Ishikawa (cell line): Measurements from ENCODE around the gene RASSF4.

Experiments used
- CEBPB ChIP-seq: IDR thresholded peaks from 2 replicates; pipeline ENCODE4 v1.6.1; 2012
- CREB1 ChIP-seq: IDR thresholded peaks from 2 replicates; pipeline ENCODE4 v1.6.1; 2012; ENCODE audit warnings: low read depth
- EGR1 ChIP-seq: IDR thresholded peaks from 2 replicates; pipeline ENCODE4 v1.6.1; 2012
- EP300 ChIP-seq: IDR thresholded peaks from 2 replicates; pipeline ENCODE4 v1.6.1; 2012; ENCODE audit warnings: borderline replicate concordance
- FOXM1 ChIP-seq: IDR thresholded peaks from 2 replicates; pipeline ENCODE4 v1.6.1; 2012; ENCODE audit warnings: low read depth, borderline replicate concordance
- MAX ChIP-seq: IDR thresholded peaks from 2 replicates; pipeline ENCODE4 v1.6.1; 2012
- NFIC ChIP-seq: IDR thresholded peaks from 2 replicates; pipeline ENCODE4 v1.6.1; 2012
- RAD21 ChIP-seq: IDR thresholded peaks from 2 replicates; pipeline ENCODE4 v1.6.1; 2012; ENCODE audit warnings: low read depth
- REST ChIP-seq: IDR thresholded peaks from 2 replicates; pipeline ENCODE4 v1.6.1; 2012; ENCODE audit warnings: low read depth, mild to moderate bottlenecking
- TAF1 ChIP-seq: IDR thresholded peaks from 2 replicates; pipeline ENCODE4 v1.6.1; 2012; ENCODE audit warnings: low read depth, mild to moderate bottlenecking
- TCF12 ChIP-seq: IDR thresholded peaks from 2 replicates; pipeline ENCODE4 v1.6.1; 2012; ENCODE audit warnings: low read depth
- TEAD4 ChIP-seq: IDR thresholded peaks from 2 replicates; pipeline ENCODE4 v1.6.1; 2012
- USF1 ChIP-seq: IDR thresholded peaks from 2 replicates; pipeline ENCODE4 v1.6.1; 2012
- YY1 ChIP-seq: IDR thresholded peaks from 2 replicates; pipeline ENCODE4 v1.6.1; 2012; ENCODE audit warnings: low read depth
- ZBTB7A ChIP-seq: IDR thresholded peaks from 2 replicates; pipeline ENCODE4 v1.6.1; 2012; ENCODE audit warnings: low read depth

Gene RASSF4

GRCh38 chr10:44997105-44997748, 37.6 kb downstream of the RASSF4 start:
- no peak for TF ChIP-seq REST
- TF ChIP-seq USF1: no peak
- no peak for TF ChIP-seq YY1
- no peak for TF ChIP-seq CREB1
- no peak for TF ChIP-seq EP300
- no peak for TF ChIP-seq TEAD4
- TF ChIP-seq RAD21: no peak
- TF ChIP-seq TCF12: no peak
- no peak for TF ChIP-seq MAX
- TF ChIP-seq EGR1: no peak
- TF ChIP-seq NFIC: no peak
- no peak for TF ChIP-seq ZBTB7A
- TF ChIP-seq TAF1: no peak
- no peak for TF ChIP-seq CEBPB
- TF ChIP-seq FOXM1: no peak

- no peak for TF ChIP-seq EP300
- TF ChIP-seq YY1: no peak
- no peak for TF ChIP-seq REST
- TF ChIP-seq USF1: no peak
- TF ChIP-seq RAD21: no peak
- no peak for TF ChIP-seq NFIC
- TF ChIP-seq TEAD4: no peak
- no peak for TF ChIP-seq TAF1
- TF ChIP-seq EGR1: no peak
- TF ChIP-seq CEBPB: no peak
Observed at GRCh38 chr10:44998146-44998631, 38.6 kb downstream of the RASSF4 start.

- TF ChIP-seq YY1: no peak
- no peak for TF ChIP-seq EP300
- TF ChIP-seq REST: no peak
- TF ChIP-seq ZBTB7A: no peak
- TF ChIP-seq EGR1: no peak
- TF ChIP-seq NFIC: no peak
- TF ChIP-seq USF1: no peak
- TF ChIP-seq TAF1: no peak
- TF ChIP-seq CREB1: no peak
- TF ChIP-seq CEBPB: no peak
- no peak for TF ChIP-seq TCF12
- no peak for TF ChIP-seq TEAD4
- no peak for TF ChIP-seq RAD21
- TF ChIP-seq MAX: no peak
- no peak for TF ChIP-seq FOXM1
Observed at GRCh38 chr10:45000138-45000751, 40.6 kb downstream of the RASSF4 start.
